ES-I3 (cell line): Measurements from ENCODE around the gene ANKRD44.
"Not testable (repeated sequence)": the region's sequence is repeated elsewhere in the genome, so short reads cannot be mapped to it uniquely, and the experiment has no call there.

Experiments used
- H3K36me3 ChIP-seq: 2 replicates; pipeline ENCODE4 v1.6.1; 2013; ENCODE audit warnings: mild to moderate bottlenecking, low read length, control low read depth, moderate library complexity; ENCODE audit not compliant: insufficient read depth
- H3K4me1 ChIP-seq: 2 replicates; pipeline ENCODE4 v1.6.1; 2013; ENCODE audit warnings: mild to moderate bottlenecking, control low read depth, low read length; ENCODE audit not compliant: insufficient read depth
- H3K9ac ChIP-seq: 2 replicates; pipeline ENCODE4 v1.6.1; 2013; ENCODE audit warnings: low read depth, mild to moderate bottlenecking, low read length, moderate library complexity
- H3K9me3 ChIP-seq: 2 replicates; pipeline ENCODE4 v1.6.1; 2013; ENCODE audit warnings: mild to moderate bottlenecking, low read length, moderate library complexity; ENCODE audit not compliant: control insufficient read depth, insufficient read depth

The ANKRD44 gene

GRCh38 chr2:197310271-197310985, at the start of gene ANKRD44:
ANKRD44 (minus strand) TSS chr2:197310780; CDS start chr2:197310604, 176 bp downstream.
- peak within 1 kb of the TSS; percentile 76 for H3K9ac ChIP-seq
- H3K4me1 ChIP-seq, result no peaks in the 10 kb centered on the region; the same call in 1 of the 2 replicates
- H3K36me3 ChIP-seq, result no peaks in the 10 kb centered on the region
- no peaks in the 10 kb centered on the region for H3K9me3 ChIP-seq

GRCh38 chr2:197359859-197360258, 49.3 kb upstream of the ANKRD44 start:
- Histone ChIP-seq H3K36me3 (no peaks in the 10 kb centered on the region), H3K9ac (no peak overlapping the region), H3K4me1 (no peaks in the 10 kb centered on the region), H3K9me3 (no peaks in the 10 kb centered on the region)

- H3K9me3 ChIP-seq, result no peaks in the 10 kb centered on the region
- no peaks in the 10 kb centered on the region for H3K4me1 ChIP-seq
- no peak overlapping the region for H3K9ac ChIP-seq
- no peaks in the 10 kb centered on the region for H3K36me3 ChIP-seq
These were observed 48.4 kb upstream of the ANKRD44 start for GRCh38 chr2:197358931-197359330.

- Histone ChIP-seq H3K4me1 (no peaks in the 10 kb centered on the region), H3K9me3 (no peaks in the 10 kb centered on the region), H3K9ac (no peak overlapping the region), H3K36me3 (no peaks in the 10 kb centered on the region)
These were observed 47.4 kb upstream of the ANKRD44 start for GRCh38 chr2:197357986-197358385.

GRCh38 chr2:197356136-197356535, 45.6 kb upstream of the ANKRD44 start:
- H3K9me3 ChIP-seq, result no peaks in the 10 kb centered on the region
- no peaks in the 10 kb centered on the region for H3K36me3 ChIP-seq
- H3K9ac ChIP-seq, result no peak overlapping the region
- no peaks in the 10 kb centered on the region for H3K4me1 ChIP-seq

- no peaks in the 10 kb centered on the region for H3K9me3 ChIP-seq
- no peaks in the 10 kb centered on the region for H3K4me1 ChIP-seq
- H3K9ac ChIP-seq, result no peak overlapping the region
- no peaks in the 10 kb centered on the region for H3K36me3 ChIP-seq
These were observed 43.6 kb upstream of the ANKRD44 start for GRCh38 chr2:197354169-197354558.

- Histone ChIP-seq H3K36me3 (no peaks in the 10 kb centered on the region), H3K4me1 (no peaks in the 10 kb centered on the region), H3K9me3 (no peaks in the 10 kb centered on the region), H3K9ac (no peak overlapping the region)
These were observed 43.0 kb upstream of the ANKRD44 start for GRCh38 chr2:197353393-197354168.

GRCh38 chr2:197349699-197350098, 39.1 kb upstream of the ANKRD44 start:
- H3K9me3 ChIP-seq, result no peaks in the 10 kb centered on the region
- H3K9ac ChIP-seq, result no peak overlapping the region
- no peaks in the 10 kb centered on the region for H3K4me1 ChIP-seq
- no peaks in the 10 kb centered on the region for H3K36me3 ChIP-seq

- H3K4me1 ChIP-seq, result no peaks in the 10 kb centered on the region
- no peak overlapping the region for H3K9ac ChIP-seq
- H3K9me3 ChIP-seq, result no peaks in the 10 kb centered on the region
- H3K36me3 ChIP-seq, result no peaks in the 10 kb centered on the region
These were observed 38.3 kb upstream of the ANKRD44 start for GRCh38 chr2:197348721-197349360.

GRCh38 chr2:197345846-197346370, 35.3 kb upstream of the ANKRD44 start:
- Histone ChIP-seq H3K4me1 (no peaks in the 10 kb centered on the region), H3K9ac (no peak overlapping the region), H3K9me3 (no peaks in the 10 kb centered on the region), H3K36me3 (no peaks in the 10 kb centered on the region)

GRCh38 chr2:197343968-197344367, 33.4 kb upstream of the ANKRD44 start:
- not testable (repeated sequence) for H3K9ac ChIP-seq, H3K9me3 ChIP-seq, H3K4me1 ChIP-seq, H3K36me3 ChIP-seq

GRCh38 chr2:197340591-197340990, 30.0 kb upstream of the ANKRD44 start:
- Histone ChIP-seq H3K36me3 (no peaks in the 10 kb centered on the region), H3K9ac (no peak overlapping the region), H3K4me1 (no peaks in the 10 kb centered on the region), H3K9me3 (no peaks in the 10 kb centered on the region)

- no peak overlapping the region for H3K9ac ChIP-seq
These were observed 29.1 kb upstream of the ANKRD44 start for GRCh38 chr2:197339496-197340220.

GRCh38 chr2:197339016-197339415, 28.4 kb upstream of the ANKRD44 start:
- H3K4me1 ChIP-seq, result no peaks in the 10 kb centered on the region
- no peak overlapping the region for H3K9ac ChIP-seq
- H3K9me3 ChIP-seq, result no peaks in the 10 kb centered on the region
- no peaks in the 10 kb centered on the region for H3K36me3 ChIP-seq

More at GRCh38 chr2:197339496-197340220, 29.1 kb upstream of the ANKRD44 start:
- H3K36me3 ChIP-seq, result no peaks in the 10 kb centered on the region
- H3K9me3 ChIP-seq, result no peaks in the 10 kb centered on the region
- H3K4me1 ChIP-seq, result no peaks in the 10 kb centered on the region
